ENCODE results near the gene DPH7.

DNA sequence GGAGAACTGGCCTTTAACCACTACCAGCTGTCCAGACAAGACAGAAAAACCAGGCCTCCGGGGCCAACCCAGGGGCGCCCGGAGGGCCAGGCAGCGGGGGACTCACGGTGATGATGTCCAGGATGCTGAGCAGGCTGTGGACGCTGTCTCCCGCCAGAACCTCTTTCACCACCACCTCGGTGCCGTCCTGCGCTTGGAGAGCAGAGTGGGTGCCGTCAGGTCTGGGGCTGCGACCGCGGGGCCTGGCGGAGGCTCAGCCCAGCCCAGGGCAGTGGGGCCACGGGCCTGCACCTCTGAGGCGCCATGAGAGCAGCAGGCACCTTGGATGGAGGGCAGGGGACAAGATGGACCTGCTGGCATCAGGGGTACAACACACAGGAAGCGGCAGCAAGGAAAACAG lies 38.2 kb downstream of the DPH7 start:
- TF ChIP-seq, protein P1, sequence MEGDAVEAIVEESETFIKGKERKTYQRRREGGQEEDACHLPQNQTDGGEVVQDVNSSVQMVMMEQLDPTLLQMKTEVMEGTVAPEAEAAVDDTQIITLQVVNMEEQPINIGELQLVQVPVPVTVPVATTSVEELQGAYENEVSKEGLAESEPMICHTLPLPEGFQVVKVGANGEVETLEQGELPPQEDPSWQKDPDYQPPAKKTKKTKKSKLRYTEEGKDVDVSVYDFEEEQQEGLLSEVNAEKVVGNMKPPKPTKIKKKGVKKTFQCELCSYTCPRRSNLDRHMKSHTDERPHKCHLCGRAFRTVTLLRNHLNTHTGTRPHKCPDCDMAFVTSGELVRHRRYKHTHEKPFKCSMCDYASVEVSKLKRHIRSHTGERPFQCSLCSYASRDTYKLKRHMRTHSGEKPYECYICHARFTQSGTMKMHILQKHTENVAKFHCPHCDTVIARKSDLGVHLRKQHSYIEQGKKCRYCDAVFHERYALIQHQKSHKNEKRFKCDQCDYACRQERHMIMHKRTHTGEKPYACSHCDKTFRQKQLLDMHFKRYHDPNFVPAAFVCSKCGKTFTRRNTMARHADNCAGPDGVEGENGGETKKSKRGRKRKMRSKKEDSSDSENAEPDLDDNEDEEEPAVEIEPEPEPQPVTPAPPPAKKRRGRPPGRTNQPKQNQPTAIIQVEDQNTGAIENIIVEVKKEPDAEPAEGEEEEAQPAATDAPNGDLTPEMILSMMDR (IDR thresholded peaks at IDR 0.05; ENCODE audit: insufficient read depth, low read depth, low read length): no peak
- TF ChIP-seq EZH2 (IDR thresholded peaks at IDR 0.05; ENCODE audit: insufficient read depth, low read length): no peak
